HG03103 (cell line): ENCODE measurements around the gene NSFL1C.
A peak's percentile ranks its signal among the peaks of the same experiment; 100 is the strongest.
"Not testable (repeated sequence)": the region's sequence is repeated elsewhere in the genome, so short reads cannot be mapped to it uniquely, and the experiment has no call there.

Source experiments
- ATAC-seq: cut with Tn5 transposase; IDR thresholded peaks from one replicate; pipeline ENCODE4 v1.9.1; 2021; ENCODE audit warnings: low read depth; ENCODE audit not compliant: unreplicated experiment

NSFL1C gene

DNA sequence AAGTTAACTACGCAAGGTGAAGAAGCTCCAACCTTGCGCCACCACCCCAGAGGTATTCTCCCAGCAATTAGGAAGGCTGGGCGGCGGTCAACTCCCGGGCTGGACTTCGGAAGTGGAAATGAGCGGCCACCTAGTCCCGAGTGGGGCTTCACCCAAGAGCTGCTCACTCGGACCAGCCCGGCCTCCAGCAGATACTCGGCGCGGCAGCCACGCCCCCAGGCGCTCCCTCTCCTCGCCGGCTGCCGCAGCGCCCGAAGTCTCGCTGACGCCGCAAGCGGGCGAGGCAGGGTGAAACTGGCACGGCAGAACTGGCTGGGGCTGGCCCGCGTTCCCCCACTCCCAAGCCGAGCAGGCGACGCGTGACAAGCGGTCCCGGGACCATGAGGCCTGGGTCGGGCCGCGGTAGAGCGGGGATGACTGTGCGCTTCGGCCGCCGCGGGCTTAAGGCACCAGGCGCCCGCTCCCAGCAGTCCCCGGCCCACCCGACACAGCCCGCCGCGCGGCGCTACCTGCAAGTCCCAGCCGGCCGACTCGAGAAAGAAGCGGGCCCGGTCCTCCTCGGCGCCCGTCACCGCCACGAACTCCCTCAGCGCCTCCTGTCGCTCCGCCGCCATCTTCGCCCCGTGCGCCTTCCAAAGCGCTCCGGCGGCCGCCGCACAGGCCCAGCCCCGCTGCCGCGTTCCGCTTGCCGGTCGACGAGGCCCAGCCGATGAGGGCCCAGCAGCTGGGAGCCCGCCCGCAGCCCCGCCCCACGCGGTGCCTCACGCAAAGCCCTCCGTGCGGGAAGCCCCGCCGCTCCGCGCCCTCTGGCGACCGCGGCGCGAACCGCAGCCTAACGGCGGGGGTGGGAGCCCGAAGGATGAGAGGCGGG, at the start of gene NSFL1C:
Gene NSFL1C (minus strand): TSS at position 639 of the 871 bp plus-strand sequence. CDS start 25 bp downstream, at position 614.
- ATAC-seq: peak; percentile 77

DNA sequence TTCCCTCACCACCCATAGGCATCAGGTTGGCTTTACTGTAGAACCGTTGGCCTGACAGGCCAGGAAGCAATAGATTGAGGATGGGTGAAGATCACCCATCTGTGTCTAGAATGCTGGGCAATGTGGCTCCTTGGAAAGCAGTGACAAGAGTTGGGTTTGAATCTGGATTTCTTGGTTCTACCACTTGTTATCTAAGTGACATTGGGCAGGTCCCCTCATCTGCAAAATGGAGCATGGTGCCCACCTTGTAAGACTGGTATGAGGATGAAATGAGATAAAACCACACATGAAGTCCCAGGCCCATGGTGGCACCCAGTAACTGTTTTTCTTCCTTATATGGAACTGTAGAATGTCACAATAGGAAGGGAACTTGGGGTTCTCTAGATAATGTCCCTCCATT, 47.2 kb upstream of the NSFL1C start:
- ATAC-seq: no peak

DNA sequence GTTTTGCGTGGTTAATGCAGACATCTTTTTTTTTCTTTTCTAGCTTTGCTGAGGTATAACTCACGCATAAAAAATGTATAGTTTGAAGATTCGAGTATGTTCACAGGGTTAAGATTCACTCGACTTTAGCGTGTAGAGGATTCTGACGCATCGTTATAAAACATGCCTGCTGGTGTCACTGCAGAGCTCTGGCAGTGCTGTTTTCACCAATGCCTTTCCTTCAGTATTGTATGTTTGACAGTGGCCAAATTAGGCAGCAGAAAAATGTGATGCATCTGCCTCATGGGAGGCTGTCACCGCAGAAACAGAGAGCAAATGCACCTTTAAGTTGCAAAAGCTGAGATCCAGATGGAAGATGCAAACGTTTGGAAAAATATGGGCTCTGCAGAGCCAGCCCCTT, 42.6 kb upstream of the NSFL1C start:
- no peak for ATAC-seq

DNA sequence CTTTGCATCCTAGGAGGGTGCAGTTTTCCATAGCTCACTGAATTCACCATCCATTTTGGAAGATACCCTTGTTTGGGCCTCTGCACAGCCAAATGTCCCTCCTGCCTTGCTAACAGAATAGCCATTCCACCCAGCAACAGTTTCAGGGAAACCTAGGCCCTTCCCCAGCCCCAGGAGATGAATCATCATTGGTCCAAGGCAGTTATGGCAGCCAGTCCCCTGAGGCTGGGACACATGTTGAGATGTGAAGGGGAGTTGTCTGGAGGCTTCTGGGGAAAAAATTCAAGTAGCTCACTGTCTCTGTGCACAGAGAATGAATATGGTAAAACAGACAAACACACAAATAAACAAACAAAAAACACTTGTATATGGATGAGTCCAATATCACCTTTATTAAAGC, 41.9 kb upstream of the NSFL1C start:
- ATAC-seq: no peak

DNA sequence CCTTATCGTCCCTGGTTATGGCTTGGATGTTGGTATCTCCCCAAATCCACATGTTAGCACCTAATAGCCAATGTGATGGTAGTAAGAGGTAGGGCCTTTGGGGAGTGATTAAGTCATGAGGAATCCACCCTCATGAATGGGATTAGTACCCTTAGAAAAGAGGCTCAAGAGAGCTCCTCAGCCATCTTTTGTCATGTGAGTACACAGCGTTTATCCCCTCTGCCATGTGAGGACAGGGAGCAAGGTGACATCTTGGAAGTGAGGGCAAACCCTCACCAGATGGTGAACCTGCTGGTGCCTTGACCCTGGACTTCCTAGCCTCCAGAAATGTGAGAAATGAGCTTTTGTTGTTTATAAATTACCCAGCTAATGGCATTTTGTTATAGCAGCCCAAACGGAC, 40.6 kb upstream of the NSFL1C start:
- no peak for ATAC-seq

DNA sequence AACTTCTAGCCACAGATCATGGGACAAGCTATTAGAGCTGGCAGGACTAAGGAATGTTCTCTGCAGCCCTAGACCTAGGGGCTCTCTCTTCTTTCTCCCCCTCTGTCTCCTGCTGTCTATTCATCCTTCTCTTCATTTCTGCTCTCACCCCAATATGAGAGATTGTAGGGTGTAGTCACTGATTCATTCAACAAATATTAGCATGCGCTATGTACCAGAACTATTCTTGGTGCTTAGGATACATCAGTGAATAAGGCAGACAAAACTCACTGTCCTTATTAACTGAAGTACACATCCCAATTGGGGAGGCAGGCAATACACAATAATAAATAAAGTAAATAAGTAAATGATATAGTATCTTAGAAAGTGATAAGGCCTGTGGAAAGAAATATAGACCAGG, 39.2 kb upstream of the NSFL1C start:
- ATAC-seq: no peak

DNA sequence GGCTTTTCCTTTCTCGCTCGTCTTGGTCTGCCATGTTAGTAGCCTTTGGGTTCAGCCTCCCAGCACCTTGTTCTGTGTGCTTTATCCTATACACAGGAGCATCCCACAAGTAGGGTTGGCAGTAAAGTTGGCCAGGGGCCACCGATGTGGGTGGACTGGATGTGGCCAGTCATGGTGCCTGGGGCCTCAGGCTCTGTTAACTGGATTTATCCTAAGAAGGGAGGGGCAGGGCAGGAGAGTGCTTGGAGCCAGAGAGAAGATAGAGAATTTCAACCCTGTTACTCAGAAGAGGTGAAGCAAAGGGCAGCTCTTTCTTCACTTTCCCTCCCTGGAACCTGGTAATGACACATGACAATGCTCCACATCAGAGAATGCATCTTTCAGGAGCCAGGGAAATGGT, 38.7 kb upstream of the NSFL1C start:
- no peak for ATAC-seq

DNA sequence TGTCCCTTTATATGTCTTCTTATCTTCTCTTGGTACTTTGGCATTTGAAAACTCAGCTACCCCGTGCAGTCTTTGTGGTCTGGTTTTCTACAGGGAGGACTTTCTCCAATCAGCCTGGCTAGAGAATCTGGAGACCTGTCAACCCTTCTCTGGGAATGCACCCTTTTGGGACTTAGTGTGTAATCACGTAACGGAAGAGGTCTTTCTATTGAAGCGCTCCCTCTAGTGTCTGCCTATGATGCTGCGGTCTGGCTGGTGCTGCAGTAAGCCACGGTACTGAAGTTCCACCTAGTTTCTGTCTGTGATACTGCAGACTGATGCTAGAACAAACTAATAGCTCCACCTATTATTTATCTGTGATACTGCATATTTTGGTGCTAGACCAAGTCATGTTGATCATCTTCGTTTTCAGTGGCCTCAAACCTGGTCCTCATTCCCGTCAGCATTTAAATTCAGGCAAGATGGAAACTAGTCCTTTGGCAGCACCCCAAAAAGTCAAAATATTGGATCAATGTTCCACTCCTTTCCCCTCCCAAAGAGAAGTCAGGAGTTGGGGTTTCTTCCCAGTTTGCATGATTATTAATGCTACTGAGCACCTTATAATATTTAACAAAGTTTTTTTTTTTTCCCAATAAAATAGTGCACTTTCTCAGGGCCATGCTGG, 37.0 kb upstream of the NSFL1C start:
- ATAC-seq: peak; percentile 96

DNA sequence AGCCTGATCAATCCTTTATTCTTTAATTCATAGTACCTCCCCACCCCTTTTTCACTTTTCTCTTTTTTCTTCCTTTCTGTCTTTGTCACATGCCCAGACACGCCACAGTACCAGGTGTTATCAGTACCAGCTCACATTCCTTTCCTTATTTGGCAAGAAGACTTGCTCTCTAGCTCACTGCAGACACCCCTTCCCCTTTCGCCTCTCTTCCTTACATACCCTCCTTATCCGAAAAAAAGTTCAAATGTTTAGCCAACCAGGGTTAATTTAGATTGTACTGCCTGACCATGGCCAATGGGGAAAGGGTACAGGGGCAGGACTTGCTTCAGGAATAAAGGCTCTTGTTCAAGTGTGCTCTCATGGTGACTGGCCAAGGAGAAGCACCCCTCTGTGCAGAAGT, 33.8 kb upstream of the NSFL1C start:
- ATAC-seq: no peak

DNA sequence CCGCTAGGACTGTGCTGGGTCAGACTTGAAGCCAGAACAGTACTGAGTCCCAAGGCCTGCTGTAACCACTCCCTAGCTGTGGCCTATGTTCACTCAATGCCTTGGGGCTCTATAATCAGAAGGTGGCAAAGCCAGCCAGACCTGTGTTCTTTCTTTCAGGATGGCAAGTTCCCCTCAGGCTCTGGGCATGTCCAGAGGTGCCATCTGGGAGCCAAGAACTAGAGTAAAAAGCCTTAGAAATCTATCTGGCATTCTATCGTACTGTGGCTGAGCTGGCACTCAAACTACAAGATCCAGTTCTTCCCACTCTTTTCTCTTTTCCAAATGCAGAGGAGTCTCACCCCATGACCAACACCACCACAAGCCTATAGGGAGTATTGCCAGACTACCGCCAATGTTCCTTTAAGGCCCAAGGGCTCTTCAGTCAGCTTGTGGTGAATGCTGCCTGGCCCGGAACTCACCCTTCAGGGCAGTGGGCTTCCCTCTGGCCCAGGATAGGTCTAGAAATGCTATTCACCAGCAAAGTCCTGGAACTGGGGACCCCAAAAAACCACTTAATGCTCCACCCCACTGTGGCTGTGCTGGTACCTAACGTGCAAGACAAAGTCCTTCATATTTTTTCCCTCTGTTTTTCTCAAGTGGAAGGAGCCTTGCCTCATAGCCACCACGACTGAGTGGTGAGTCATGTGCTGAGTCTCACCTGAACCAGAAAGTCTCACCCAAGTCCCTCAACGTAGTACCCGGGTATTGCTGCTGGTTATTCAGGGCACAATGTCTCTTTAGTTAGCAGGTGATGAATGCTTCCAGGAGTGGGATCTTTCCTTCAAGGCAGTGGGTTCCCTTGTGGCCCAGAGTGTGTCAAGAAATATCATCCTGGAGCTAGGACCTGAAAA, 33.1 kb upstream of the NSFL1C start:
- ATAC-seq: no peak

DNA sequence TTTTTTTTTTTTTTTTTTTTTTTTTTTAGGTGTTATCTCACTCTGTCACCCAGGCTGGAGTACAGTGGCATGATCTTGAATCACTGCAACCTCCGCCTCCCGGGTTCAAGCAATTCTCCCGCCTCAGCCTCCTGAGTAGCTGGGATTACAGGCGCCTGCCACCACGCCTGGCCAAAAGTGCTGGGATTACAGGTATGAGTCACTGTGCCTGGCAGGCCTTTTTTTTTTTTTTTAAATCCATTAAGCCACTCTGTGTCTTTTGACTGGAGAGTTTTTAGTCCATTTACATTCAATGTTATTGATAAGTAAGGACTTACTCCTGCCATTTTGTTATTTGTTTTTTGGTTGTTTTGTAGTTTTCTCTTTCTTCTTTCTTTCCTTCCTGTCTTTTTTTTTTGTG, 30.7 kb upstream of the NSFL1C start:
- not testable (repeated sequence) for ATAC-seq

DNA sequence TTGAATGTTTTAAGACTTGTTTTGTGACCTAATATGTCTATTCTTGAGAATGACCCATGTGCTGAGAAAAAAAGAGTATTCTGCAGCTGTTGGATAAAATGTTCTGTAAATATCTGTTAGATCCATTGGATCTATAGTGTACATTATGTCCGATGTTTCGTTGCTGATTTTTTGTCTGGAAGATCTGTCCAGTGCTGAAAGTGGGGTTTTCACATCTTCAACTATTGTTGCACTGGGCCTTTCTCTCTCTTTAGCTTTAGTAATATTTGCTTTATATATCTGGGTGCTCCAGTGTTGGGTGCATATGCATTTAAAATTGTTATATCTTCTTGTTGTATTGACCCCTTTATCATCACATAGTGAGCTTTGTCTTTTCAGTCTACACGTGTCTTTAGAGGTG, 30.3 kb upstream of the NSFL1C start:
- ATAC-seq: no peak

DNA sequence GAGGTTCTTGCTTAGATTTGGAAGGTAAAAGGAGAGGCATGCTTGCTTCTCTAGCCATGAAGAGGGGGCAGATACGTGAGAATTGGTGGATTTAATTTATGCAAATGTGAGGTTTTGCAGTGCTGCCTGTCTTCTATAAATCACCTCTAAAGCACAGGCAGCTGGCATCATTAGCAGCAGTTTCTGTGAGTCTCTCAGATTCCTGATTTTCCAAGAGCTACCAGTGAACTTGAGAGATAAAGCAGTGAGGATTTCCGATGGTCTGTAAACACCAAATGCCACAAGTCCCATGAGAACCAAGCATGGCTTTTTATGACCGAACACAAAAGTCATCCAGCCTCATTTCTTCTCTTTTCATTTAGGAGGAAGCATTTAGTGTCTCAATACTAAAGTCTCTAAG, 27.8 kb upstream of the NSFL1C start:
- ATAC-seq: no peak

DNA sequence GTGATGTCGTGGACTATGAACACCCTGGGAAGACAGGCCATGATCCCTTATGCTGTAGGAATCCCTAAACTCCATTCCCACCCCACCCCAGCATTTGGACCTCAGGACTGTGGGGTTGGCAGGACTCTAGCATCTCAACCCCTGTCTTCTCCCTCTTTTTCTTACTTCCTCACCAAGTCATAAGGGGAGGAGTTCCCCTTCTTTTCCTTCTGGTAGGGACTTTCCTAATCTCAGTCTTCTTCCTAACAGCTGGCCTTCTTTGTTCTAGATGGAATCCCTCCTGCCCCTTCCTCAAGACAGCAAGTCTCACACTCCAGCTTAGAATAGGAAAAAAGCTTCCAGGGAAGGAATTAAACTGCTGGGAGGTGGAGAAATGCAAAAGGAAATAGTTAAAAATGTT, 26.9 kb upstream of the NSFL1C start:
- ATAC-seq: no peak

DNA sequence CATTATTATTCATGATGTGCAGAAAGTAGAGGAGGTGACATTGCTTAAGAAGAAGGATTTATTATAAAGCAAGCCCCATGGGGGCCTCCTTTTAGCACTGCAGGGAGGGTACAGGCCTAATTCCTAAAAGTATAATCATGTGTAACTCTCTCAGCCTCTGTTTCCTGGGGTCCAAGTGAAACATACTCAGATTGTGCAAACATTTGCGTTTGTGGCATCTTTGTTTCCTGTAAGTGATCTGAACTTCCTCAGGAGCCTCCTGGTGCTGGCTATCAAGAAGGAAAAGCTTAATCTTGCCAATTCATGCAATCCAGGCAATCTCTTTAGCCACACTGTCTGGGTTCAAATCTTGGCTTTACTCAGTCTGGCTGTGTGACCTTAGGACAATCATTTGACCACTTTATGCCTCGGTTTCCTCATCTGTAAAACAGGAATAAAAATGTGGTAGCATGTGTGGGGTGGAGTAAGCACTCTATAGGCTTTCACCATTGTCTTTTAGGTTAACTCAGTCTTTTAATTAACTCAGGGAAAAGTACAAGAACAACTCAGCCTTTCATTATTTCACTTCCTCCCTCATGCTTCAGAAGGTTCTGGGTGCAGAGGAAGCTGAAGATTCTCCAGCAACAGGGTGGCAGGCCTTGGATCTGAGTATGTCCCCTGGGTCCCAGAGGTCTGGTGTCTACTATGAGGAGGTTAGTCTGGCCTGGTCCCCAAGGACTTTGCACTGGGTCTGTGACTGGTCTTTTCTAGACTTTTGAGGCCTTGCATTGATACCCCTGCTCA, 25.4 kb upstream of the NSFL1C start:
- ATAC-seq: no peak

DNA sequence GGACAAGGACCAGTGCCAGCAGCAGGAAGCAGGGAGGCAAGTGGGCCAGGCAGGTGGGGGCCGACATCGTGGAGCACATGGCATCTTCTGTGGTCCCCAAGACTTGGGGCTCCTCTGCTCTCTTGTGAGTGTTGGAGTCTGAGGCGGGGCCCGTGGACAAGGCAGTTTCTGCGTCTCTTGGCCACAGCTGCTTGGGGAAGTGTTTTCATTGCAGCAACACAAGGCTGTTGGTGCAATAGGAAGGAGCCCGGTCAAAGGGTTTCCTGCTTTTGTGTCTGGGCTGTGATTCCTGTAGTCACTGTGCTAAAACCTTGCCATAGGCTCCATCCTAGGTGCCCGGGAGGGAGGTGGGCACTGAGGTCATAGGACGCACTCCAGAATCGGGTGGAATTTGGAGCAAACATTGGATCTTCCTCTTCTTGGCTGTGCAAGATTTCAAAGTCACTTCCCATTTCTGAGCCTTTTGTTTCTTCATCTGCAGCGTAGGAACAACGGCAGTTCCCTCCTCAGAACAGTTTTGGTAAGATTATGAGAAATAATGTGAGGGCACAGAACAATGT, 24.7 kb upstream of the NSFL1C start, which contains the start of gene SIRPB2:
Gene SIRPB2 (minus strand): TSS at position 140 of the 560 bp plus-strand sequence. CDS start 61 bp downstream, at position 79.
- ATAC-seq: no peak

DNA sequence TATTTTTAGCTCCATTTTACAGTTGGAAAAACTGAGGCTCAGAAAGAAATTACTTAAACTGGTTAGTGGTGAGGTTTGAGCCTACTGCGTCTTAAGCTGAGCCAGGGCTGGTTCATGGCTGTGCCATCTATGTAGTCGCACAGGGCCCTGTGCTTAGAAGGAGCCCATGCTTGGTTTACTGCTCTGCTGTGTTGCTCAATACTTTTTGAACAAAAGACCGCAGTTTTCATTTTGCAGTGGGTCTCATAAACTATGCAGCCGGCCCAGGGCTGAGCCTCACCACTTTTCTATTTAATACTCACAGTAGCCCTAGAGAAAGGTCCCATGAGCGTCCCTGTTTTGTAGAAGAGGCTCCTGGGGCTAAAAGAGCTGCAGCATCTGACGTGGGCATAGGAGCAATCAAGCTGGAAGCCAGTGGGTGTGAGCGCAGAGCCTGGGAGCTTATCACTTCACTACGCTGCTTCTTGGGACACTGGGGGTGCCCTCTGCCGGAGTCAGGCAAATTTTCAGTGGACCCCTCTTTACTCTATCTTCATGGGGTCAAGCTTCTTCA, 24.1 kb upstream of the NSFL1C start:
- no peak for ATAC-seq

DNA sequence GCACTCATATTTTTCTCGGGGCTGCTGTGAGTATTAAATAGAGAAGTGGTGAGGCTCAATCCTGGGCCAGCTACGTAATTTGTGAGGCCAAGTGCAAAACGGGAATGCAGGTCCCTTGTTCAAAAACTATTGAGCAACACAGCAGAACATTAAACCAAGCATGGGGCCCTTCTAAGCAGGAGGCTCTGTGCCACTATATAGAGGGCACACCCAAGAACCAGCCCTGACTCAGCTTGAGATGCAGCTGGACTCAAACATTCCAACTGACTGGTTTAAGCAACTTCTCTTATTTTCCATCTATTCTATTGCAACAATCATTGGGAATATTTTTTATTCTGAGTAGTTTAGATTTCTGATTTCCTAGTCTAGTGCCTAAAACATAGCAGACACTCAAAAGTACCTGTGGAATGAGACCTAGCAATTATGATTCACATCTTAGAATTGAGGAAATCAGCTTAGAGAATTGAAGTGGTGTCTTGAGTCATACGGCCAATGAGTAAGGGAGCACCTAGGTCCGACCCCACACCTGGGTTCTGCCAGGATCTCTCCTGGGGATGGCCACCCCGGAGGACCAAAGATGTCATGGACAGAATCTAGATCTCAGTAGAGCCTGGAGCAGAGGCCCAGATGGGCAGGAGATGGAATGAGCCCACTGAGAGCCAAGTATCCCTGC, 23.3 kb upstream of the NSFL1C start:
- ATAC-seq: no peak

DNA sequence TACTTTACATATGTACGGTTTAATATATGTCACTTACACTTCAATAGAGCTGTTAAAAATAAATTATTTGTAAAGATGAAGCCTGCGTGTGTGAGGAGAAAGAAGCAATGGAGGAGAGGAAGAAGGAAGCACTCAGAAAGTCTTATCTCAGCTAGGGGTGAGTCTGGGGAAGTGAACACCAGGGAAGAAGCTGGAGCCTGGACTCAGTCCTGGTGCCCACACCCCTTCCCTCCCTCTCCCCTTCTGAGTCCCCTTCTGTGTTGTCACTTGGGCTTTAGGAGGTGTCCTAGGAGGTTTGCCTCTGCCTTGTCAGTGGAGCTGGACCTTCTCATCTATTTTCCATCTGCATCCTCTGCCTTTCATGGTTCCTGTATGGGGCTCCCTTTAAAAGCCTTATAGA, 22.7 kb upstream of the NSFL1C start:
- ATAC-seq: no peak
